ENCODE data around the gene IRF6. TPM values are rescaled to one million over a fixed set of nuclear protein-coding genes. Genes with fewer than 3 reads are reported as not detected.
A peak's percentile ranks its signal among the peaks of the same experiment; 100 is the strongest.

IRF6 gene
- total RNA-seq, 4 donors from 2014 or later, result 94.8 to 110 (median 98.6) TPM

GRCh38 chr1:209787551-209787950 lies 18.4 kb downstream of the IRF6 start:
- H3K4me3 ChIP-seq, result no peak overlapping the region
- TF ChIP-seq POLR2A (IDR thresholded peaks at IDR 0.05), result no peak
- peak overlapping the region; percentile 80 to 94 (median 89) for H3K27ac ChIP-seq
- H3K27me3 ChIP-seq, result no peaks in the 10 kb centered on the region
- 31 to 39% methylated on average over 2 of the region's 2 CpGs for WGBS, 2 donors
- DNase-seq, result no peak
- intact Hi-C loops (cut with DNase I), result no loop called here
- peaks cover 25 to 79% (median 28%) of the 10 kb centered on the region in 3 donors for H3K4me1 ChIP-seq
- H3K36me3 ChIP-seq, result peaks cover 0 to 77% (median 9%) of the 10 kb centered on the region in 3 donors
- no peaks in the 10 kb centered on the region for H3K9me3 ChIP-seq

- no peak for TF ChIP-seq POLR2A (IDR thresholded peaks at IDR 0.05)
- TF ChIP-seq CTCF (IDR thresholded peaks at IDR 0.05), result no peak
- H3K4me1 ChIP-seq, result peaks cover 25 to 65% (median 28%) of the 10 kb centered on the region in 3 donors
- no peak overlapping the region for H3K4me3 ChIP-seq
- H3K27me3 ChIP-seq, result no peaks in the 10 kb centered on the region
- peaks cover 0 to 77% (median 7%) of the 10 kb centered on the region in 3 donors for H3K36me3 ChIP-seq
- no peak for DNase-seq
- intact Hi-C loops (cut with DNase I), result no loop called here
- 45 to 68% methylated on average over 4 of the region's 4 CpGs for WGBS, 2 donors
- H3K9me3 ChIP-seq, result no peaks in the 10 kb centered on the region
- peak overlapping the region; percentile 34 to 94 (median 89) for H3K27ac ChIP-seq
Measured at GRCh38 chr1:209786146-209786545, 19.8 kb downstream of the IRF6 start.

- no peaks in the 10 kb centered on the region for H3K27me3 ChIP-seq
- 91 to 99% methylated on average over 4 of the region's 4 CpGs for whole genome bisulfite sequencing, 2 donors
- H3K27ac ChIP-seq, result peak overlapping the region; percentile 86 to 94 (median 92)
- DNase-seq, result no peak
- no peak overlapping the region for H3K4me3 ChIP-seq
- intact Hi-C loops (cut with DNase I), result no loop called here
- H3K9me3 ChIP-seq, result no peaks in the 10 kb centered on the region
- peaks cover 0 to 72% (median 1%) of the 10 kb centered on the region in 3 donors for H3K36me3 ChIP-seq
- peaks cover 25 to 63% (median 28%) of the 10 kb centered on the region in 3 donors for H3K4me1 ChIP-seq
- TF ChIP-seq CTCF (IDR thresholded peaks at IDR 0.05) (no peak), POLR2A (IDR thresholded peaks at IDR 0.05) (no peak)
Measured at GRCh38 chr1:209785592-209785991, 20.4 kb downstream of the IRF6 start.

GRCh38 chr1:209784265-209785169 lies 21.4 kb downstream of the IRF6 start, which contains the start of gene C1orf74:
TSS of gene C1orf74 (minus strand) at chr1:209784559. CDS start at chr1:209783634, 925 bp downstream.
- intact Hi-C loops (cut with DNase I), result no loop called here
- Histone ChIP-seq H3K4me3 (peak within 1 kb of the TSS; percentile 54 to 78 (median 66)), H3K4me1 (peaks cover 25 to 62% (median 28%) of the 10 kb centered on the region in 3 donors), H3K9me3 (no peaks in the 10 kb centered on the region), H3K27ac (peak within 1 kb of the TSS; percentile 86 to 94 (median 92)), H3K27me3 (no peaks in the 10 kb centered on the region), H3K36me3 (peaks cover 0 to 61% (median 0%) of the 10 kb centered on the region in 3 donors)
- WGBS, 2 donors, result 3 to 4% methylated on average over 26 to 41 of the region's 48 CpGs
- peak; percentile 90 for DNase-seq
- peak in 3 of 4 donors; percentile 60 to 74 (median 67) for TF ChIP-seq POLR2A (IDR thresholded peaks at IDR 0.05)
- TF ChIP-seq CTCF (IDR thresholded peaks at IDR 0.05), result peak in 4 of 6 experiments; percentile 4 to 45 (median 13)

- DNase-seq, result no peak
- Histone ChIP-seq H3K27ac (peak overlapping the region in 2 of 4 donors; percentile 92 to 94), H3K4me3 (peak overlapping the region in 3 of 4 donors; percentile 65 to 78 (median 68)), H3K27me3 (no peaks in the 10 kb centered on the region), H3K4me1 (peaks cover 22 to 51% (median 26%) of the 10 kb centered on the region in 3 donors), H3K36me3 (peaks cover 0 to 56% (median 0%) of the 10 kb centered on the region in 3 donors), H3K9me3 (no peaks in the 10 kb centered on the region)
- intact Hi-C loops (cut with DNase I), result no loop called here
- 35 to 52% methylated on average over 4 to 5 of the region's 6 CpGs for WGBS, 2 donors
- TF ChIP-seq POLR2A (IDR thresholded peaks at IDR 0.05) (no peak), CTCF (IDR thresholded peaks at IDR 0.05) (no peak)
Measured at GRCh38 chr1:209783386-209783785, 22.6 kb downstream of the IRF6 start.

Data from esophagus squamous epithelium (tissue), 5 donors.